Activated CD4-positive, alpha-beta T cell treated with anti-CD3 and anti-CD28 coated beads, Interleukin-2, amount 50 U/mL, for 48 hours (primary cell): ENCODE results near the gene FOXN4.

ENCODE experiments used
- DNase-seq, 2 experiments: peaks; one replicate each; pipeline ENCODE4 v3.0.0-alpha.2; 2020

FOXN4 gene

GRCh38 chr12:109304485-109304884, 4.6 kb downstream of the FOXN4 start:
- no peak for DNase-seq

- no peak for DNase-seq
Observed at GRCh38 chr12:109302770-109303169, 6.3 kb downstream of the FOXN4 start.

DNA sequence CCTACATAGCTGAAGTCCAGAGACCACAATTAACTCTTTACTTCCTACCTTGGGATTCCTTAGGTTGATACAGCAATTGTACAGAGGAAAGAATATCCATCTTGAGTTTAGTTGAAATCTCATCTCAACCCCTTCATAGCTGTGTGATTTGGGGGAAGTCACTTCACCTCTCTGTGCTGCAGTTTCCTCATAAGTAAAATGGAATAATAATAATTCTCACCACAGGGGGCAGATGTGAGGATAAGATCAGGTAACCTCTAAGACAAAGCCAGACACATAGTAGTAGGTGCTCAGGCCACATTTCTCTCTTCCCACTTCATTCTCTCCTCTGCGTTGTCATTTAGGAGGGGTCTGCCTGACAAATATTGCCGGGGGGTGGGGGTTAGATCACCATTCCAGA, 6.7 kb downstream of the FOXN4 start:
- no peak for DNase-seq

- DNase-seq: no peak
Observed at GRCh38 chr12:109301643-109302168, 7.4 kb downstream of the FOXN4 start.

DNA sequence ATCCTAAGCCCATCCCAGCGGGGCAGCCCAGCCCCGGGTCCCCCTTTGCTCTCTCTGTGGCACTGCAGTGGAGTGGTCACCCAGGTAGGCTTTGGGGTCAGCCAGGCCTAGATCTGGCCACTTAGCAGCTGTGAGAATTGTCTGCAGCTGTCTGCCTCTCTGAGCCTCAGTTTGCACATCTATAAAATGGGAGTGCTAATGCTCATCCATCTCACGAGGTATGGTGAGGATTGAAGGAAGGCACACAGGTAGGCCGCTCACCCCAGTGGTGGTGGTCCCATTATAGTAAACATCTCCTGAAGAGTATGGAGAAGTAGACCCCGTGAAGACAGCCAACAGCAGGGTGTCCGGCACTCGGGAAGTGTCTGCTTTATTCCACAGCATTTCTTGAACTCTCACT, 9.2 kb downstream of the FOXN4 start:
- no peak for DNase-seq

- DNase-seq: no peak
Observed at GRCh38 chr12:109296431-109296830, 12.7 kb downstream of the FOXN4 start.

GRCh38 chr12:109295764-109296425, 13.2 kb downstream of the FOXN4 start:
- DNase-seq: no peak

- no peak for DNase-seq
Observed at GRCh38 chr12:109294286-109294796, 14.7 kb downstream of the FOXN4 start.

DNA sequence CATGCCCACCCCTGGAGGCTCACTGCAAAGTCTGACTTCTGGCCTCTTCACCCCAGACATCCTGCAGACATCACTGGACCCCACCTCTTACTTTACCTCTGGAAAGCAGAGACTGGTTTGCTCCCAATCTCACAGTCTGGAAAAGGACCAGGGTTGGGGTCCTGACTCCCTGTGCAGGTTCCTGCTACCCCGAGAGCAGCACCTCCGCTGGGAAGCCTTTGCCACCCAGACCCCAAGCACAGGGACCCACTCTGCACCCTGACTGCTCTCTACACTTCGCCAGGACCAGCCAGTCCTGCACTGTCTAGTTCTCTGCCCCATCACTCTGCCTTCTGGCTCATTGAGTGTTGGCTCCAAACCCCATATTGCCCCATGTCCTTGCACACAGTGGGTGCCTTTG, 16.0 kb downstream of the FOXN4 start:
- no peak for DNase-seq

DNA sequence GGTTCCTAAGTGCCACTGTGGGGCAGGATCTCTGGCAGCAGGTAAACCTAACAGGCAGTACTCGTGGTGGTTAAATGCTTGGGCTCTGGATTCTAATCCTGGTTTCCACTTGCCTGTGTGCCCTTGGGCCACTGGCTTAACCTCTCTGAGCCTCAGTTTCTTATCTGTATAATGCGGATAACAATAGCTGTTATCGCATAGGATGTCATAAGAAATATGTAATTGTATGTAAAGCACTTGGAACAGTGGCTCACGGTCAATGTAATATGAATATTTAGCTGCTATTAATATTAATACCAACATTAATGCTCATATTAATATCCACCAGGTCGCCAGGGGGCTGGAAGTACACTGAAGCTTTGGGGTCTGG, 16.8 kb downstream of the FOXN4 start:
- DNase-seq: no peak

DNA sequence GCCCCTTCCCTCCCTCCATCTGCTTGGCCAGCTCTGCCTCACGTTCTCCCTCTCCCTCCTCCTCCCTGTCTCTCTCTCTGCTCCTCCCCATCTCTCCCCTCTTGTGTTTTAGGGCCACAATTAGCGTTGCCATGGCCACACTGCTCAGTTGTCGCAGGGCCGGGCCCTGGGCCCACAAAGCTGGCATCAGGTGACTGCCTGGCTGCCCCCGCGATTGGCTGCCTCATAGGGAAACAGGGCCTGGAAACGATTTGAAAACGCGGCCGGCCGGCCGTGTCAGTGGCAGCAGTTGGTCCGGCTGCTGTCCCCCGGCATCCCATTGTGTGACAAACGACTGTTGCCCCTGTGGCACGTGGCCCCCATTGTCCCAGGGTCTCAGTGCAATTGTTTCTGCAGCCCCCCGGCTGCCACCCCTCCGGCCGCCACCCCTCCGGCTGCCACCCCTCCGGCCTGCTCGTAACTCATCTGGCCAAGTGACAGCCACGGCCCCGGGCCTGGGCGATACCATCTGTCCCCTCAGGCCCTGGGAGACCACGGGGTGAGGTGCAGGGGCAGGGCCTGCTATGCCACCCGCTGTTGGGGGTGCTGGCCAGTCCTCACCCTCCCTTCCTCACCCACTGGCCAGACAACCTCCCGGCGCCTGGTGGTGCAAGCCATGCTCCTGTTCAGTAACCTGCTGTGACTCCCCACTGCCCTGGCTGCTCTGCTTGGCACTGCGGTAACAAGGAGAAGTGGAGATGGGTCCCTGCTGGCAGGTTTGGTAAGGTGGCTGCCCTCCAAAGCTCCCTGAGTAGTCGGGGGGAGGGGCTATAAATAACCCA, 17.4 kb downstream of the FOXN4 start:
- DNase-seq: no peak

- DNase-seq: no peak
Observed at GRCh38 chr12:109291117-109291516, 18.0 kb downstream of the FOXN4 start.

GRCh38 chr12:109290061-109290460, 19.0 kb downstream of the FOXN4 start:
- DNase-seq: no peak

- no peak for DNase-seq
Observed at GRCh38 chr12:109289551-109289950, 19.5 kb downstream of the FOXN4 start.

- no peak for DNase-seq
Observed at GRCh38 chr12:109289004-109289403, 20.1 kb downstream of the FOXN4 start.

DNA sequence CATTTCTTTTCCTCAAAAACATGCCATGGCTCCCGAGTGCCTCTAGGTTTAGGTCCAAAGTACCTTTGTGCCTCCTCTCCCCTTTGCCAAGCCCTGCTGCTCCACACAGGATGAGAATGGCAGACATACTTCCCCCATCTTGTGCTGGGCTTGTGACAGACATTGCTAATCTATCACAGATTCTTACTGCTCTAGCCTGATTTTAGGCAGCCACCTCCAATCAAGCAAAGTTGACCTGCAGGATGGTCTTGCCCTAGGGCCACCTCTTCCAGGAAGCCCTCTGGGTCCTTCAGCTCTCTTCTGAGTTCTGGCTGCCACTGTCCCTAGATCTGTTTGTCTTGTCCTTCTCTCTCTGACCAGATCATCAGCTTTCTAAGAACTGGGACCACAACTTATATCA, 20.5 kb downstream of the FOXN4 start:
- DNase-seq: no peak

DNA sequence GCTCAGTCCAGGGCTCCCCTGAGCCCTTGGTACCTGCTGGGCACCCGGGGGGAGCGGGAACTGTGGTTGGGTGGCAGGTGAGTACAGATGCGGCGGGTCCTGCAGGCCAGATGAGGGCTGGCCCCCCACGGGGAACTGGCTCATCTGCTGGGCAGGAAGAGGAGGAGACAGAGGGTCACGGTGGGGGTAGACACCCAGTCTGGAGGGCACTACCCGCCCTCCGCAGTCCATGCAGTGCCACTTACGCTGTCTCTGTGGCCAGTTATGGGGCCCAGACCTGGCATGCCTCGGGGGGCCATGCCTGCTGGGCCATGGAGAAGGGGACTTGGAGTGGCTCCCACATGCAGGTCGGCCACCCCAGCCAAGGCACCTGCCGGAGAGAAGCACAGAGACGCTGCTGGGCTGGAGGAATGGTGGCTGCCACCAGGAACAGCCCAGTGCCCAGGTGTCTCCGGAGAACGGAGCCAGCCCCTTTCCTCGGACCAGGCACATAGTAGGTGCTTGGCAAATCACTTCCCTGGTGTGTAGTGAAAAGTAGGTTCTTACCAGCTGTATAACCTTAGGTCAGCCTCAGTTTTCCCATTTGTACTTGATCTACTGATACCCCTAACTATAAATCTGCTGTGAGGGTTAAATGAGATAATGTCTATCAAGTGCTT, 21.1 kb downstream of the FOXN4 start:
- DNase-seq: no peak

GRCh38 chr12:109287181-109287580, 21.9 kb downstream of the FOXN4 start:
- DNase-seq: no peak

GRCh38 chr12:109286652-109287051, 22.4 kb downstream of the FOXN4 start:
- DNase-seq: no peak

- DNase-seq: no peak
Observed at GRCh38 chr12:109286252-109286651, 22.8 kb downstream of the FOXN4 start.

GRCh38 chr12:109284392-109284791, 24.7 kb downstream of the FOXN4 start:
- no peak for DNase-seq

- DNase-seq: no peak
Observed at GRCh38 chr12:109281452-109281851, 27.6 kb downstream of the FOXN4 start.

GRCh38 chr12:109279525-109279924, 29.6 kb downstream of the FOXN4 start:
- no peak for DNase-seq

- no peak for DNase-seq
Observed at GRCh38 chr12:109278912-109279311, 30.2 kb downstream of the FOXN4 start.
